GM21381 (cell line): ENCODE results near the gene CAMTA1.
"Not testable (repeated sequence)": the region's sequence is repeated elsewhere in the genome, so short reads cannot be mapped to it uniquely, and the experiment has no call there.

Experiments
- ATAC-seq: cut with Tn5 transposase; IDR thresholded peaks from one replicate; pipeline ENCODE4 v1.9.1; 2021; ENCODE audit warnings: mild to moderate bottlenecking, moderate library complexity; ENCODE audit not compliant: unreplicated experiment

CAMTA1 gene

GRCh38 chr1:7708065-7708464, 922.8 kb downstream of the CAMTA1 start:
- ATAC-seq: not testable (repeated sequence)

GRCh38 chr1:7710859-7711258, 925.6 kb downstream of the CAMTA1 start:
- ATAC-seq: no peak

GRCh38 chr1:7712731-7713323, 927.6 kb downstream of the CAMTA1 start:
- ATAC-seq: no peak

- ATAC-seq: no peak
Measured at GRCh38 chr1:7716506-7716905, 931.3 kb downstream of the CAMTA1 start.

- no peak for ATAC-seq
Measured at GRCh38 chr1:7717748-7718368, 932.6 kb downstream of the CAMTA1 start.

GRCh38 chr1:7719468-7720094, 934.3 kb downstream of the CAMTA1 start:
- ATAC-seq: no peak

- ATAC-seq: no peak
Measured at GRCh38 chr1:7721940-7722669, 936.9 kb downstream of the CAMTA1 start.

GRCh38 chr1:7722670-7723012, 937.4 kb downstream of the CAMTA1 start:
- no peak for ATAC-seq

- ATAC-seq: no peak
Measured at GRCh38 chr1:7726623-7727022, 941.4 kb downstream of the CAMTA1 start.

- ATAC-seq: no peak
Measured at GRCh38 chr1:7727809-7728471, 942.7 kb downstream of the CAMTA1 start.

- no peak for ATAC-seq
Measured at GRCh38 chr1:7729761-7730160, 944.5 kb downstream of the CAMTA1 start.

- ATAC-seq: no peak
Measured at GRCh38 chr1:7732331-7732730, 947.1 kb downstream of the CAMTA1 start.

GRCh38 chr1:7733276-7733675, 948.0 kb downstream of the CAMTA1 start:
- ATAC-seq: no peak

GRCh38 chr1:7738044-7738443, 952.8 kb downstream of the CAMTA1 start:
- no peak for ATAC-seq

- no peak for ATAC-seq
Measured at GRCh38 chr1:7743346-7743745, 958.1 kb downstream of the CAMTA1 start.

- no peak for ATAC-seq
Measured at GRCh38 chr1:7744882-7745281, 959.6 kb downstream of the CAMTA1 start.

GRCh38 chr1:7745783-7746182, 960.5 kb downstream of the CAMTA1 start:
- ATAC-seq: no peak

GRCh38 chr1:7747605-7748004, 962.4 kb downstream of the CAMTA1 start:
- ATAC-seq: no peak

- ATAC-seq: no peak
Measured at GRCh38 chr1:7749126-7749525, 963.9 kb downstream of the CAMTA1 start.

GRCh38 chr1:7751174-7751573, 965.9 kb downstream of the CAMTA1 start:
- ATAC-seq: no peak
